HG02642 (cell line): Measurements from ENCODE around the gene TSPAN5.

Experiments used
- ATAC-seq: cut with Tn5 transposase; IDR thresholded peaks from one replicate; pipeline ENCODE4 v1.9.1; 2021; ENCODE audit warnings: mild to moderate bottlenecking; ENCODE audit not compliant: unreplicated experiment, poor library complexity

The TSPAN5 gene

GRCh38 chr4:98674404-98675173 is 16.2 kb upstream of the TSPAN5 start:
- ATAC-seq: no peak

- ATAC-seq: no peak
Measured at GRCh38 chr4:98673978-98674377, 15.6 kb upstream of the TSPAN5 start.

- no peak for ATAC-seq
Measured at GRCh38 chr4:98673288-98673644, 14.9 kb upstream of the TSPAN5 start.

- ATAC-seq: no peak
Measured at GRCh38 chr4:98672583-98673287, 14.3 kb upstream of the TSPAN5 start.

- no peak for ATAC-seq
Measured at GRCh38 chr4:98671131-98671530, 12.7 kb upstream of the TSPAN5 start.

GRCh38 chr4:98670186-98670585 is 11.8 kb upstream of the TSPAN5 start:
- no peak for ATAC-seq

GRCh38 chr4:98669577-98669976 is 11.2 kb upstream of the TSPAN5 start:
- no peak for ATAC-seq

GRCh38 chr4:98664959-98665358 is 6.5 kb upstream of the TSPAN5 start:
- ATAC-seq: no peak

- ATAC-seq: peak; percentile 69
Measured at GRCh38 chr4:98663226-98664006, 5.0 kb upstream of the TSPAN5 start.

GRCh38 chr4:98662626-98663225 is 4.3 kb upstream of the TSPAN5 start:
- ATAC-seq: peak; percentile 12

- ATAC-seq: no peak
Measured at GRCh38 chr4:98662055-98662453, 3.6 kb upstream of the TSPAN5 start.

GRCh38 chr4:98661371-98662054 is 3.1 kb upstream of the TSPAN5 start:
- ATAC-seq: no peak

- no peak for ATAC-seq
Measured at GRCh38 chr4:98659741-98660462, 1.5 kb upstream of the TSPAN5 start.

- ATAC-seq: no peak
Measured at GRCh38 chr4:98659106-98659592, 738 bp upstream of the TSPAN5 start.

- peak; percentile 16 for ATAC-seq
Measured at GRCh38 chr4:98657531-98658286, 702 bp downstream of the TSPAN5 start.

- ATAC-seq: no peak
Measured at GRCh38 chr4:98656886-98657285, 1.5 kb downstream of the TSPAN5 start.

GRCh38 chr4:98656443-98656842 is 2.0 kb downstream of the TSPAN5 start:
- no peak for ATAC-seq
